Amniotic epithelial cell (primary cell): Measurements from ENCODE around the gene FBF1.

Experiments
- DNase-seq: peaks from one replicate; pipeline ENCODE4 v3.0.0-alpha.2; 2010; ENCODE audit warnings: low read depth

The FBF1 gene

DNA sequence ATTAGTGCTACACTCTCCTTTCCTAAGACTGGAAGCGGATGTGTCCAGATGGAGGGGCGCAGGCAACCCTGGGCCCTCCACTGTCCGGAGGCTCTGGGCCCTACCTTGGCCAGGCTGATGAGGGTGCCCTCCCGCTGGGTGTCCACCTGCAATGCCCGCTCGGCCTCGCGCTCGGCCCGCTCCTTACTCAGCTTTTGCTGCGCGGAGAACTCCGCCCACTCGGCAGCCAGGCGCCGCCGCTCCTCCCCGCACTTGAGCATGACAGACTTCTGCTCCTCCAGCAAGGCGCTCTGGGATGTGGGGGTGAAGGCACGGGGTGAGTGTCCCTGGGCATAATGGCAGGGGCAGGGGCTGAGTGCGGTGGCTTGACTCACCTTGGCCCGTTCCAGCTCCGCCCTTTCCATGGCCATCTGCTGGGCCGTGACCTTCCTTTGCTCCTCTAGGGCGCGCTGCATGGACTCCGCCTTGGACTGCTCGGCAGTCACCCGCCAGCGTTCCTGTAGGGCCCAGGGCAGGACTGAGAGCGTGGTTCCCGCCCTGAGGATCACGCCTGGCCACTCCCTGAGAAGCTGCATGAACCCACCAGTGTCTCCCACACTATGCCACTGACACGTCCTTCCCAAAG, 26.1 kb downstream of the FBF1 start:
- no peak for DNase-seq

DNA sequence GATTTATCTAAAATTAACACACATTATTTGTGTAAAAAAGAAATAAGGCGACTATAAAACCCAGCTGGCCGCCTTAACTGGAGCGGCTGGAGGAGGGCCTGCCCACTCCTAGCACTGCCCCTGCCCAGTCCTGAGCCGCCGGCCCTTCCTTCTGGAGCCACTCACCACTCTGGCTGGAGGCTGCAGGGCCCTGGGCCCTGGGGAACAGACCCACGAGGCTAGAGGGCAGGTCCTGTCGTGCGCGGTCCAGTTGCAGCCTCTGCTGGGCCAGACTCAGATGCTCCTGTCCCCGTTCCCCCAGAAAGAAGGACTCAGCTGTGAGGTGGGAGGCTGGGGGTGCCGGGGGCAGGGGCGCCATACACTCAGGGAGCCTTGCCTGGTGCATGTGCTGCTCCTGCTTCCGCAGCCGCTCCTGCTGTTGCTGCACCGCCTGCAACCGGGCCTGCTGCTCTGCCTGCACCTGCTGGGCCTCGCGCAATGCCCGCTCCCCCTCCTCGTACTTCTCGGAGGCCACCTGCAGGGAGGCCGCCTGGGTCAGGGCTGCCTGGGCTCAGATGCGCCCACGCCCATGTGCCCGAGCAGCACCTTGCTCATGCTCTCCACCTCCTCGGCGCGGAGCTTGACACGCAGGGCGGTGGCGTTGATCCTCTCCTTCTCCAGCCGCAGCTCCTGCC, 27.2 kb downstream of the FBF1 start:
- no peak for DNase-seq

DNA sequence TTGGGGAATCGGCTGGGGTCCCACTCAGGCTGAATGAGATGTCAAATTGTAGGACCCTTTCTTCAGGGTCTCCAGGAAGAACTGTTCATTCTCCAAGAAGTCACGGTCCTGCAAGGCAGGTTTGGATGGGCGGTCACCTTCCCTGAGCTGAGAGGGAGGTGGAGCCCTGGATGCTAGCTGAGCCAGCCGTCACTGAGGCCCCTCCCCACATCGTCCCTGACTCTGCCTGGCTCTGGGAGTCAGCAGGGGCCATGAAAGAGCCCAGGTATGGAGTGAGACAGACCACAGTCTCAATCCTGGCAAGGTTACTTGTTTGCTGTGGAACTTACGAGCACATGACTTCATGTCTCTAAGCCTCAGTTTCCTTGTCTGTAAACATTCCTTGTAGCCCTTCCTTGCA, 30.1 kb downstream of the FBF1 start:
- DNase-seq, result peak; percentile 37

DNA sequence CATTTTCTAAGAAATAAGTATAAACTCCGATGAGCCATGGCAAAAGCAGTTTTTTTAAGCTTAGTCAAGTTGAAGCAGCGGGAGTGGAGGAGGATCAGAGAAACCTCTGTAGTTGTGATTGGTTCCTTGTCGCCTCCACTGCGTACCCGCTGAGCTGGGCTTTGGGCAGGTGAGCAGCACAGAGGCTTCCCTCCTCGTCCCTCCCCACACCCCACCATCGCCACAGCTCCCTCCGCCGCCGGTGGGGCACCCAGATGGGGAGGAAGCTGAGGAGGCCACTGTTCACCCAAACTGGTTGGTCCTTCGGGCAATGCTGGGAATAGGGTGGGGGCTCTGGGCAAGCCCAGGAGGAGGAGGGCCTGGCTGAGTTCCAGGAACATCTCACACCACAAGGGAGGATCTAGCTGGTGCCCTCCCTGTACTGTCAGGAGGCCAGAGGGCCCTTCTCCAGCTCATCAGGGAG, 31.0 kb downstream of the FBF1 start:
- peak; percentile 69 for DNase-seq

DNA sequence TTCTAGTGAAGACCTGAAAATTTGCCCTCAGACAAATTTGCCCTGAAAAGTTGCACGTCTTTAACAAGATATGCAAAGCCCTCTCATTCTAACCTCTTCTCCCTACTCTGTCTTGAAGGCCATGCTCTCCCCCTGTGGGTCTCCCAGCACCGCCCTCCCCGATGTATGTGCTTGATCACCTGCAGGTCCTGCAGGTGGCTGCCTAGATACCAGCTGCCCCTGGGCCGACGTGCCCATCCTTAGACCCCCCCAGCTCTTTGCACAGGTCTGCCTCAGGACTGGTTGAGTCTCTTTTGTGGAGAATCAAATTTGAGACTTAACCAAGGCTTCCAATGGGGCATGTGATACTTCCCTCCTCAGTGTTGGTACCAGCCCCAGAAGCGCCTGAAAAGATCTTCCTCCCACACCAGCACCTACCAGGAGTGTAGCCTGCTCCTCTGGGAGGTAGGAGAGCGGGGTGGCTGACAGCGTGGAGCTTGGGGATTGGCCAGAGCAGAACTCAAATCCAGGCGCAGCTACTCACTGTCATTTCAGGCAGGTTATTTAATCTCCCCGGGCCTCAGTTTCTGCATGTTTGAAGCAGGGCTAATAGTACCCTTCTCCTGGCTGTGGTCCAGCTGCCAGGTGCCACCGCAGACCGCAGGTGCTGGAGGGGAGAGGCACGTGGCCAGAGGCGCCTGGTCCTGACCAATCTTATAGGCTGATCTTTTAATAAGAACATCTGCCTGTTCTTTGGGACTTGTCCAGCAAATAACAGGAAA, 31.6 kb downstream of the FBF1 start:
- DNase-seq, result no peak

DNA sequence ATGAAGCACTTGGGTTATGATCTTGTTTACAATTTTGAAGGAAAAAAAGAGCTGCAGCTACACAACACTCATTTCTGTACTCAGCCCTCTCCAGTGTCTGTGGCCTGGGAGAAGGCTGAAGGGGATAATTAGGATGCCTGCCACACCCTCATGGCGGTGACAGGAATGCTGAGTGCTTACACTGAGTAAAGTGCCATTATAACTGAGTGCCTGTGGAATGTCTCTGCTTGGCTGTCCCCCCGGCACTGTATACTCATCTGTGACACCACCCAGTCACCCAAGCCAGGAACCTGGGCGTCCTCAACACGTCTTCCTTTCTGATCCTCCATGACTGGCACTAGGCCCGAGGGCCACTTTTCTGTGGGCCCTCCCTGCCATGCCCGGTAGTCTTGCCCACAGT, 32.6 kb downstream of the FBF1 start:
- DNase-seq, result no peak

DNA sequence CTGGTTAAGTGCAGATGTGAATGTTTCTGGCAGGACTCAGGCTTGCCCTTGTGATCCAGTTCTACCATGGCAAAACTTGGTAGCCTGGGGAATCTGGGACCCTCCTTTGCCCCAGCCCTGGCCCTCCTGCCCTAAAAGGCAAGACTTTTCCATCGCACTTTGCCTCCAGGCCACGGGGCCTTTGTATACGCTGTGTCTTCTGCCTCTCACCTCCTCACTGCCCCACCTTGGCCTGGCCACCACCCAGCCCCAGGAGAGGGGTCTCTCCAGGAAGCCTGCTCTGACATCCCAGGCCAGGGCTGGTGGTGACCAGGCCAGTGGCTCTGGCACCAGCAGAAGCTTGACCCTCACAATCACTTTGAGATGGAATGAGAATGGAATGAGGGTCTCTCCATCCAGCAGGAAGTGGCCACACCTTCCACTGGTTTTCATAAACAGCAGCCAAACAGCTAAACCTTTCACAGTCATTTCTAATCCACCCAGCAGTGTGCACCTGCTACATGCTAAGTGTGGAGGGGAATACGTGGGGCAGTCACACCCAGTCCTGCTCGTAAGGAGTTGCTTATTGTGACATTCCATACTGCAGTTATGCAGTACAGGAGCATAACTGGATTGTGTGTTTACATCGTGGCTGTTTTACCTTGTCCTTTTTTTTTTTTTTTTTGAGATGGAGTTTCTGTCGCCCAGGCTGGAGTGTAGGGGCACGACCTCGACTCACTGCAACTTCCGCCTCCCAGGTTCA, 34.5 kb downstream of the FBF1 start:
- no peak for DNase-seq

DNA sequence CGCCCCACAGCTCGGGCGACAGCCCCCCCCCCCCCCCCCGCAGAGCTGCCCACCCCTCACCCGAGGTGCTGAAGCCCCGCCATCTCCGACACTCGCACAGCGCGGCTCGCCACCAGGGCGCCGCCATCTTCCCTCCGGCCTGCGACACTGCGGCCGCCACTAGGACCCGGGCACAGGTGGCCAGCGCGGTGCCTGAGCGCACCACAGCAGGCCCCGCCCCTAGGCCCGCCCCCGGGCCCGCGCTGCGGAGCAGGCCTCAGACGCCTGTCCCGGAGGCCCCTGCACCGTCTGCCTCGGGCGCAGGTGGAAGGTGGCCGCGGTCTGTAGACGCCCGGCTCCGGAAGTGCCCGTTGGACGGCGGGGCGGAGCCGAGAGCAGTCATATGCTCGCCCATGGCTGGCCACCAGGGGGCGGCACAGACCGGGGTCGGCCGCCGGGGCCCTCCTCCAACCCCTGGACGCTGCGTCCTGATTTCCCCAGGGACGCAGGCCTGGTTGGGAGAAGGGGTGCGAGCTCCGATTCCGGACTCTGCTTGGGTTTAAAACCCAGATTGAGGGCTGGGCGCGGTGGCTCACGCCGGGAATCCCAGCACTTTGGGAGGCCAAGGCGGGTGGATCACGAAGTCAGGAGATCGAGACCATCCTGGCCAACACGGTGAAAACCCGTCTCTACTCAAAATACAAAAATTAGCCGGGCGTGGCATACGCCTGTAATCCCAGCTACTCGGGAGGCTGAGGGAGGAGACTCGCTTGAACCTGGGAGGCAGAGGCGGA, 35.9 kb downstream of the FBF1 start, which contains the start of gene MRPL38:
TSS of gene MRPL38 (minus strand) at position 136 of the 773 bp plus-strand sequence. CDS start at position 127, 9 bp downstream.
- DNase-seq, result peak; percentile 86

DNA sequence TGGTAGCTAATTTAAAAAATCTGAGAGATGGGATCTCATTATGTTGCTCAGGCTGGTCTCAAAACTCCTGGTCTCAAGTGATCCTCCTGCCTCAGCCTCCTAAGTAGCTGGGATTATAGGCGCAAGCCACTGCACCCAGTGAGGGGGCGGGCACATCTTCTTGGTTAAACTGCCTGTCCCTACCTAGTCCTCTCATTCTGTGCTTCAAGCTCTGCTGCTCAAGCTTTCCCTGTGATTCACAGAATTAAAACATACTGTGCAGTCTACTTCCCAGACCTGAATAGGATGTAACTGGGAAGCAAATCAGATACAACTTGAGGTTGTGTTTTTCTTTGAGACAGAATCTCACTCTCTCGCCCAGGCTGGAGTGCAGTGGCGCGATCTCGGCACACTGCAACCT, 38.4 kb downstream of the FBF1 start:
- DNase-seq, result no peak

DNA sequence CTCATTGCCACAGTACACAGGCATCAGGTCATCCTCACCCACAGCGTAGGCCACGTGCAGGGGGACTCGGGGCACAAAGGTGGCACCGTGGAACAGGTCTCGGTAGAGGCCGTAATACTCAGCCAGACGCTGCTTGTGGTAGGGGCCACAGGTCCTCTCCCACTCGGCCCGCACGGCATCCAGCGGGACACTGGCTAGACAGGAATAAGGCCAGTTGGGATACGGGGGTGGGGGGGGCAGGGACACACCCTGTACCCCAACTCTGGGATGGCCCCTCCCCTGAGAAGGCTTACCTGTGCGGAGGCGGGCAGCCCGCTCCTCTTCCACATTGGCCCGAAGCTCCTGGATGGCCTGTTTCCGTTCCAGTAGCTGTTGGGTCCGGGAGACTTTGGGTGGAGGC, 39.1 kb downstream of the FBF1 start:
- no peak for DNase-seq

DNA sequence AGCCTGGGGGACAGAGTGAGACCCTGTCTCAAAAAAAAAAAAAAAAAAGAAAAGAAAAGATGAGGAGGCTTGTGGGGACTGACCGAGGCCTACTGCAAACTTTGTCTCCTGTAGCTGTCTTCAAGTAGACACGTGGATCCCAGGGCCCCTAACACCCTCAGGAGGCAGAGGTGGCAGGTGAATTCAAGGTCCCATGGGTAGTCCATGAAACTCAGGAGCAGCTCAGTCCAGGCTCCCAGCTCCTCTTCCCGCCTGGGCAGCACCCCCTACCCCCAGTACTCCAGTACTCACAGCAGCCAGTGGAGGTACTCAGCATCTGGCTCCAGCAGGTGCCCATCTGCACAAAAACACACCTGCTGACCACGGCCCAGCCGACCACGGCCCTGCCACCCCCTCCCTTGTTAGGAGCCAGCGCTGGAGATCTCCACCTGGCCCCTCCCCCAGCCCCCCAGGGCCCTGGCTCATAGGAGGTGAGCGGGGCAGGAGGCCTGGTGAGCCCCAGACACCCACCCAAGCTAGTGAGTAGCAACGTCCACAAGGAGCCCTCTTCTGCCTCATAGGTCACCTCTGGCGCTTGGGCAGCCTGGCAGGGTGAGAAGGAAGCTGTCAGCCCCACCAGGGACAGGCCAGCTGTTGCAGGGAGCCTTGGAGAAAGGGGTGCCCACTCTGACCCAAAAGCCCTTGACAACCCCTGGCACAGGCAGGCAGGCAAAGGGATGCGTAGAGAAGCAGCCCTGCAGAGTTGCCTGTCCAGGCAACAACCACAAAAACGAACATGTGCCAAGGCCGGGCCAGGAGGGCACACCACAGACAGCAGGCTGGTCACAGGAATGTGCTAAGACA, 39.9 kb downstream of the FBF1 start:
- DNase-seq, result no peak

DNA sequence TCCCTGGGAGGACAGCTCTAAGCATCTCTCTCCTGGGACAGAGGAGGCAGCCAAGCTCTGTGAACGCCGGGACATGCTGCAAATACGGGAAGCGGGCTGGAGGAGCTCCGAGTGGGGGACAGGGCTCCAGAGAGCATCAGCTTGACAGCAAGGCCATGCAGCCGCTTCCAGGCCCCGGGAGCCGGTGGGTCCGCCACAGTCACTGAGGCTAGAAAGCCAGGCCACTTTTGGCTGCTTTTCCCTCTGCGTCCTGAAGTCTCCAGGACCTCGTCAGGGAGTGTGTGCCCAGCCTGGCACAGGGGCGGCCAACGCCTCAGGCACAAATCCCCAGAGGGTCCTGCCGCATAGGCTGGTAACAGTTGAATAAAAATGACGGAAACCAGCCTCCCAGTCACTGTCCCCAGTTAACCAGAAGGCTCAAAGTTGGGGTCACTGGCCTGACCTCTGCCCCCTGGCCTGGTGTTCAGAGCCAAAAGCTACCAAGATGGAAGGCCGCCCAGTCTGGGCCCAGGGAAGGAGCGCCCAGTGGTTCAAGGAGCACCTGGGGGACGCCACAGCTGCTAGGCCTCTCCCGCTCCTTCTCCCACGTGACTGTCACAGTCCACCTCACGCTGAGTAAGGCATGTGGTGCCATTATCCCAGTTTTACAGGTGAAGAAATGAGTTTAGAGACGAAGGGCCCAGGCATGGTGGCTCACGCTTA, 40.9 kb downstream of the FBF1 start:
- no peak for DNase-seq

DNA sequence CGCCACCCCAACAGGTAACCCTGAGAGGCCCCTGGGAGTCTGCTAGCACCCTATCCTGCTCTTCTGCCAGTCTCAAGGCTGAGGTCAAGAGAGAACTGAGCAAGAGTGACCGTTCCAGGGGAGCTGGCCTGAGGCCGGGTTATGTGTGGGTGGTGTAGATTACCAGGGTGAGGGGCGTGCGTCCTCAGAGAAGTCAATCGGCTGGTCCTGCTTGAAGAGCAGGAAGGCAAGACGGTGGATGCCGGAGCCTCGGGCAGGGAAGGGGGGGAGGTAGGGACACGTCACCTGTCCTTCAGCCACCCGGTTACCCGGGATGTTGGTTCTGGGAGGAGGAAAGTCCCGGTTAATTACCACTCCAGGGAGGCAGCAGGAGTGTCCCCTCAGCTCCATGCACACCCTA, 41.5 kb downstream of the FBF1 start:
- no peak for DNase-seq

DNA sequence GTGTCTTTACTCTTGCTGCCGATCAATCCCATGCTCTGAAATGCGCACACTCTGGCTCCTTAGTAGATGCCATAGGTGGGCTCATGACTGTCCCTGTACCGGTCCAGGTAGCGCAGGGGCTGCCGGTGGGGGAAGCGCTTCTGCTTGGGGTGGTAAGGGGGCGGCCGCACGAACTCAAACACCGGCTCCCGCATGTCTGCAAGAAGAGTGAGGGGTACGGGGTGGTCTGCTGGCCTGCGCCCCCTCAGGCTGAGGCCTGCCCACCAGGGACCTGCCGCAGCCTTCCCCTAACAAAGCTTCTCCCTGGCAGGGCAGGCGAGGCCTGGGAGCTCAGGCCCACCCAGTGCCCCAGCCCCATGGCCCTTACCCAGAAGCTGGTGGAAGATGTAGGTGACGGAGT, 42.1 kb downstream of the FBF1 start:
- no peak for DNase-seq

DNA sequence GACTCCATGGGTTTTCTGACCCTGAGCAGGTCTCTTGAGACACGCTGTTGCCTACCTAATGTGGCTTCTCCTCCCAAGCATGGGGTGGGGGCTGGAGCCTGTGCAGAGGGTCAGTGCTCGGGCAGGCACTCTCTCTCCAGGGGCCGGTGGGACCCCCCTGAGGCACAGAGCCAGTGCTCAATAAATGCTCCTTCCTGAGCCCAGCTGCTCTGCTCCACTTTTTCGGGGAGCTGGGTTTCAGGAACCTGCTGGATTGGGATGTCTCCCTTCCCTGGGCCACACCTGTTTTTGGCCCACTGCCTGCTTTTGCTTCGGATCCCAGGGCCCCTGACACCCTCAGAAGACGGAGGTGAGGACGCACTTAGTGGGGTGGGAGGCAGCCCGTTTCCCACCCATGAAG, 42.8 kb downstream of the FBF1 start:
- no peak for DNase-seq

DNA sequence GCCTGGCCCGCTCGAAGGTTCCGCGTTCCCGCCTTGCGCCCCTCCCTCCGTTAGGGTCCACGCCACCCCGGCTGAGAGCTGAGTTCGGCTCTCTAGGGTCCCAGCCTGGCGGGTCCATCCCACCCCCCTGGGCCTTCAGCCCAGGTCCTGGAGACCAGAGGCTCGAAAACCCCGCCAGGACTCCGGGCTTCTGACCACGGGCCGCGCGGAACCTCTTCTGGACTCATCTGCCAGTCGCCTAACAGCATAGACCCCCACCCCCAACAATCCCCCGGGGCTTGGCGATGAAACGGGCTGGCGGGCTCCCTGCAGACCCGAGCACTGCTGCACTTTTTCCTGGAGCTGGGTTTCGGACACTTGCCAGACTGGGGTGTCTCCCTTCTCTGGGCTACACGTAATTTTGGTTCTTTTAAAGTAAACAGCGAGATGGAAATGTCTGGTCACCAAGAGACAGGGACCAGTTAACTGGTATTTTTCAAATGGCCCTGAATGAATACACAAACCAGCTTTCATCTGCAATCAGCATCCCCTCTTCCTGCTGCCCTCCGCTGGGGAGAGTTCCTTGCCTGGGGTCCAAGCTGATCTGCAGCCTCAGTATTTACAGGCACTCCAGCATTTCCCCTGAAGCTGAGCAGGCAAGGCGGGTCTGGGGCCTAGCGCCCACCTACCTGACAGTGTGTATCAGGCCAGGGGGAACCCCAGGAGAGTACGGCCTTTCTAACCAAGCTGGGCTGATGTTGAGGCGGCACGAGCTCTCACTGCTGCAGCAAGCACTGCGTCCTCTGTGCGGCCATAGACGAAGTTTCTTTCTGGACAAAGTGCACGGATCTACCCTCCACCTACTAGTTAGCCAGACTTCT, 43.5 kb downstream of the FBF1 start:
- no peak for DNase-seq

DNA sequence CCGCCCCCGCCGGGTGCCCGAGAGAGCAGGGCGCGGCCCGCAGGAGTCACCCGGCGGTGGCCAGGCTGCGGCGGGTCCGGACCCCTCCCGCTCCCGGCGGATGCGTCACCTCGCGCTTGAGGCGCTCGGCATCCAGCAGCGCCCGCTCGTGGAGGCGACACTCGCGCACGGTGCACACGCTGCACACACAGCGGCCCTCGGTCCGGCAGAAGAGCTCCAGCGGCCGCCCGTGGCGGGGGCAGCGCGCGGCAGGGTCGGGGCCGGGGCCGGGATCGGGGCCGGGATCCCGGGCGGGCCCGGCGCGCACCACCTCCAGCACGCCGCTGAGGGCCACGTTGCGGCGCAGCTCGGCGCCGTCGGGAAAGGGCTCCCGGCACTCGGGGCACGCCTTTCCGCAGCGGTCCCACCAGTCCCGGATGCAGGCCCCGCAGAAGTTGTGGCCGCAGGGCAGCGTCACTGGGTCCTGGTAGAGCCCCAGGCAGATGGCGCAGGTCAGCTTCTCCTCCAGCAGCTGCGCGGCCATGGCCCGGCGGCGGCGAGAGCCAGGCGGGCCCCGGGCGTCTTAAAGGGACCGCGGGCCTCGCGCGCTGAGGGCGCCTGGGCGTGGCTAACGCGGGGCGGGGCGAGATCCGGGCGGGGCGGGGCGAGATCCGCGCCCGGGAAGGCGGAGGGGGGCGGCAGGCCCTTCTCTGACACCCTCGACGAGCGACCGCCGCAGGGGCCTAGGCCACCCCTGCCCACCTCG, 44.3 kb downstream of the FBF1 start, which contains the start of gene TRIM65:
TSS of gene TRIM65 (minus strand) at position 537 of the 745 bp plus-strand sequence. CDS start at position 523, 14 bp downstream.
- peak; percentile 61 for DNase-seq
